Skin of body (tissue), 2 donors: ENCODE results near the gene SLC6A6. TPM values are rescaled to one million over a fixed set of nuclear protein-coding genes. Genes with fewer than 3 reads are reported as not detected.
A peak's percentile ranks its signal among the peaks of the same experiment; 100 is the strongest.

ENCODE experiments used
- DNase-seq: peaks from one replicate; lab custom pipeline; 2025; lab: John Stamatoyannopoulos, UW
- total RNA-seq: library from RNA; depleted of rRNA; stranded (reverse); fragments of >200 nt; gene quantifications from one replicate; pipeline ENCODE4 v1.2.3, GENCODE V29; 2014

Gene SLC6A6
- total RNA-seq: 12.0 TPM

- DNase-seq: peak; percentile 67
Observed at GRCh38 chr3:14402304-14402811, at the start of gene SLC6A6. Gene SLC6A6, plus strand, starts transcription at chr3:14402606. Its CDS starts 41,029 bp downstream, at chr3:14443635.

GRCh38 chr3:14353502-14353901 lies 48.9 kb upstream of the SLC6A6 start:
- DNase-seq: no peak

- DNase-seq: no peak
Observed at GRCh38 chr3:14357463-14357862, 44.9 kb upstream of the SLC6A6 start.

- DNase-seq: no peak
Observed at GRCh38 chr3:14358426-14359211, 43.8 kb upstream of the SLC6A6 start.

DNA sequence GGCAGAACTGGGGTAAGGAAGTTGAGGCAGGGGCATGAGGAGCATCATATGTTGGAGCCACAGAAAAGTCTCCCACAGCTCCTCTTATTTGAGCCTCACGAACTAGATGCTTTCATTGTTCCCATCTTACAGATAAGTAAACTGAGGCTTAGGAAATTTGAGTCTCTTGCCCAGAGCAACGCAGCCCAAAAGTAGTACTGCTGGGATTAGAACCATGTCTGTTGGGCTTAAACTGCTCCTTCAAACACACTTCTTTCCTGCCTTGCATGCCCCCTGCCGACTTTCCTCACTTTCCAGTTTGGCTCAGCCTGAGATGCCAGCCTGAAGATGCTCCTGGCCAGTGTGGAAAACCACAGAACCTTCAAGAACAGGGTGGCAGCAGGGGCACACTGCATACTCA lies 43.1 kb upstream of the SLC6A6 start:
- no peak for DNase-seq

GRCh38 chr3:14360123-14360881 lies 42.1 kb upstream of the SLC6A6 start:
- no peak for DNase-seq

- DNase-seq: no peak
Observed at GRCh38 chr3:14361068-14361677, 41.2 kb upstream of the SLC6A6 start.

- DNase-seq: no peak
Observed at GRCh38 chr3:14362890-14363289, 39.5 kb upstream of the SLC6A6 start.

- DNase-seq: no peak
Observed at GRCh38 chr3:14363379-14363778, 39.0 kb upstream of the SLC6A6 start.

- DNase-seq: no peak
Observed at GRCh38 chr3:14363991-14364390, 38.4 kb upstream of the SLC6A6 start.

- no peak for DNase-seq
Observed at GRCh38 chr3:14364580-14365292, 37.7 kb upstream of the SLC6A6 start.

- no peak for DNase-seq
Observed at GRCh38 chr3:14366248-14366647, 36.2 kb upstream of the SLC6A6 start.

DNA sequence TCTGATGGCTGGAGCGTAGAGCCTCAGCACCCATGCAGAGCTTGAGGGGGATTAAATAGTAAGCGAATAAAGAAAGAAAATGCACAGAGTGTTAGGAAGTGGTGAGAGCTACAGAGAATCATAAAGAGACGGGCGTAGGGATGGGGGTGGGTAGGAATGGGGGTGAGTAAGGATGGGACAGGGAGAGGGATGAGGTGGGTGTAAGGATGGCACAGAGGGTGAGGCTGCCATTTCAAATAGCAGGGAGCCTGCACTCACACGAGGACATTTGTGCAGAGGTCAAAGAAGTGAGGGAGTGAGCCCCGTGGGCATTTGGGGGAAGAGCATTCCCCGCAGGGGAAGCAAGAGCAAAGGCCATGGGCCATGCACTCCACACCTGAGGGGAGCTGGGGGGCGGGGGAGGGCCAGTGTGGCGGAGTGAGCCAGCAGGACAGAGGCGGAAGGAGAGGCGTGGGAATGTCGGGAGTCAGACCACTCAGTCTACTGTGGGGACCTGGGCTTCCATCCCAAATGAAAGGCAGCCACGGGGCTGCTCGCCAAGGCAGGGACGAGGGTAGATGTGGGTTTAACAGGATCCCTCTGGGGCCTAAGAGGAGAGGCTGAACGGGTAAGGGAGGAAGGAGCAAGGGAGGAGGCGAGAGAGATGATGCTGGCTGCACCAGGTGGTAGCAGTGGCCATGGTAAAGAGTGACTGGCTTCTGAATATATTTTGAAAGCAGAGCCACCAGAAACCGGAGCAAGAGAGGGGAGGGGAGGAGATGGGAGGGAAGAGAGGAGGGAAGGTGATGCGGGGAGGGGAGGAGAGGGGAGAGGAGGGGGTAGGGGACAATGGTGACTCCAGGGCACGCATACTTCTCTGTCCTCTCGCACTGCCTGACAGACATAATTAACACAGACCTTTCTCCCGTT lies 35.2 kb upstream of the SLC6A6 start:
- no peak for DNase-seq

DNA sequence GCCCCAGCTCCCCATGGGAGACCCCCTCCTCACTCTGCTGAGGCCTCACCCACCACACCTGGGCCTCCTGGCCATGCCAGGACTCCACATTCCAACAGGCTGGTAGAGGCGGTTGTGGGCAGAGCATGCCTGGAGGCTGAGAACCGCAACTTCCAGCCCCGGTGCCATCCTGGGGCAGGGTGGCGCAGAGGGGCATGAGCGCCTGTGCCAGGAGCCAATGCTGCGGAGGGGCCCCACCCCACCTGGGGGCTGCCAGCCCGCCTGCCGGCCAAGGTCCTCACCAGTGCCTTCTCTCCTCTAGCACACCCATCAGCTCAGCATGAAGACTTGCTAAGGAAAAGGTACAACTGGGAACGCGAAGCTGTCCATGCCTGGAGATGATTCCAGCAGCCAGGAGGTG lies 34.3 kb upstream of the SLC6A6 start:
- DNase-seq: no peak

GRCh38 chr3:14368885-14369284 lies 33.5 kb upstream of the SLC6A6 start:
- DNase-seq: no peak

DNA sequence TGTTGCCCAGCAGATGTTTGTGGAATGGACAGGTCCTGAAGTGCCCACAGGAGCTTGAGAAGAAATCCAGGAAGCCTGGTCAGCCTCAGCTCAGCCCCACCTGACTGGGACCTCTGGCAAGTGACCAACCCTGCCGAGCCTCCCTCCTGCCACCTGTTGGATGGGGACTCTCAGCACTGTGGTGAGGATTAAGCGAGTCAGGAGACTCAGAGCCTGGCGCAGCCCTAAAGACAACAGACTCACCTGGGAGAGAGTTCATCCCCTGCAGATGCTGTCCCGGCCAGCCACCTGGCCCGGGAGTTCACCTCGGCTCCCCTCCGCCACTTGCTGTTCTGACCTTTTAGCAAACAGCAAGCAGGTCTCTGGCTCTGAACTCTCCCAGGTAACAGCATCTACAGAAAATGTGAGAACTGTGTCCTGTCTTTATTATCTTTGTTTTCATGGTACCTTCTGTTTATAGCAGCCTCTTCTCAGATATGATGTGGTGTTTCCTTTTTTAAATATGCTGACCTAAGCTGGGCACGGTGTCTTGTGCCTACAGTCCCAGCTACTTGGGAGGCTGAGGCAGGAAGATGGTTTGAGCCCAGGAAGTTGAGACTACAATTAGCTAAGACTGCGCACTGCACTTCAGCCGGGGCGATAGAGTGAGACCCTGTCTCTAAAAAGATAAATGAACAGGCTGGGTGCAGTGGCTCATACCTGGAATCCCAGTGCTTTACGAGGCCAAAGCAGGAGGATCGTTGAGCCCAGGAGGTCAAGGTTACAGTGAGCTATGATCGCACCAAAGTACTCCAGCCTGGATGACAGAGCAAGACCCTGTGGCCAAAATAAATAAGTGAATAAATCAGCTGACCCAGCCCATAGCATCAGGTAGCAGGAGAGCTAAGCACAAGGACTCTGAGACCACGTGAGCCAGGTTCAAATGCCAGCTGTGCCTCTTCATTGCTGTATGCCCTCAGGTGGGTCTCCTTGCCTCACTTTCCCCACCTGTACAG lies 32.4 kb upstream of the SLC6A6 start:
- DNase-seq: no peak

DNA sequence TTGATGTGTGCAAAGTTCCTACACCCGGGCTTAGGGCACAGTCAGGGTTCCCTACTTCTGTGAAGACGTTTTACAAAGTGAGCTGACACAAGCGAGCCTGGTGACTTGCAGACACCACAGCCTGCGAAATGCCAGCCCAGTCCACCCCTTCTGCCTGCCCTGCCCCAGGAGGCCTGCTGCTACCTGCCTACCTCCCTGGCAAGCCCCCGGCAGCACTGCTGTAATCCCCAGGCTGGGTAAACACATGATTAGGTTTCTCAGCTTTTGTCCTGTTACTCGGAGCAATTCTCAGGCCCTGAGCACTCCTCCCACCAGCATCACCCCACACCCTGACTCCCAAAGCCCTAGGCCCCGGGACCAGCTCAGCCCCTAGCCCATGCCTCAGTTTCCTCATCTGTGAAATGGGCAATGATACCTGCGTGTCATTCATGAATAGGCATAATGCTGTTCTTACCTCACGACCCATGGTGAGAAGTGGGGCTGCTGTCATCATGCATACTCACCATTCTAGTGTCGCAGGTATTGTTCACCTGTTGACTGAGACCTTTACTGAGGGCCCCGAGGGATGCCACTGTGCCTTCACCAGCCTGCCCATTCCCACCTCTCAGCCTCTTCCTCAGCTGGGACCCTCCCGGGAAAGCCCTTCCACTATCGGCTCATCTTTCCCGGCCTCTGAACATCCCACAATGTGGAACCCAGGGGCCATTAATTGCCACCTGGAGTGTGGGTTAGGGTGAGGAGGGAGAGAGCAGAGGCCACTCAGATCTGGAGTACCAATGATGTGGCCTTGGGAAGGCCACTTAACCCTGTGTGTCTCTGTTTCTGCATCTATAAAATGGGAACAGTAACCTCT lies 31.5 kb upstream of the SLC6A6 start:
- DNase-seq: no peak
